PC-9 (cell line): ENCODE measurements around the gene MORF4L2. TPM values are rescaled to one million over a fixed set of nuclear protein-coding genes. Genes with fewer than 3 reads are reported as not detected.

Experiments used
- BruUV-seq: library from RNA; stranded (reverse); fragments of 400-500 nt; replicated peaks from 2 replicates; lab custom pipeline; 2021; lab: Mats Ljungman, UMichigan
- CTCF ChIA-PET: fragments of 300-600 bp; sonication (Branson Sonifier 250); formaldehyde crosslinking; loops from one replicate; lab custom pipeline; 2022; ENCODE audit warnings: antibody characterized with exemption; lab: Charles Lee
- POLR2A ChIA-PET: fragments of 300-600 bp; sonication (Branson Sonifier 250); formaldehyde crosslinking; loops from one replicate; lab custom pipeline; 2022; ENCODE audit warnings: antibody characterized with exemption; ENCODE audit not compliant: unreplicated experiment; lab: Charles Lee
- DNase-seq, 2 experiments: peaks; one replicate each; pipeline versions ENCODE4 v3.0.0 to v3.0.0-alpha.2; 2015 to 2022; ENCODE audit warnings: mixed read lengths in 1 of 2
- H2AFZ ChIP-seq: fragments of 200-600 bp; sonication (generic); 2 replicates; pipeline ENCODE4 v1.8.1; 2017; ENCODE audit warnings: antibody characterized with exemption
- H3F3A ChIP-seq: fragments of 200-600 bp; sonication (generic); 2 replicates; pipeline ENCODE4 v1.8.1; 2017; ENCODE audit warnings: antibody characterized with exemption, mild to moderate bottlenecking, low read depth; ENCODE audit not compliant: insufficient read depth
- H3K27ac ChIP-seq: fragments of 200-600 bp; sonication (generic); 2 replicates; pipeline ENCODE4 v1.6.1; 2016; ENCODE audit warnings: mixed run types
- H3K27me3 ChIP-seq: fragments of 200-600 bp; sonication (generic); 2 replicates; pipeline ENCODE4 v1.6.1; 2016; ENCODE audit warnings: low read depth, mixed run types; ENCODE audit not compliant: insufficient read depth
- H3K36me3 ChIP-seq: fragments of 200-600 bp; sonication (generic); 2 replicates; pipeline ENCODE4 v1.6.1; 2016; ENCODE audit warnings: low read depth, mixed run types
- H3K4me1 ChIP-seq: fragments of 200-600 bp; sonication (generic); replicated peaks from 2 replicates; pipeline ENCODE4 v1.6.1; 2016; ENCODE audit warnings: mixed run types; ENCODE audit not compliant: insufficient read depth
- H3K4me2 ChIP-seq: fragments of 200-600 bp; sonication (generic); 2 replicates; pipeline ENCODE4 v1.6.1; 2017; ENCODE audit warnings: mixed run types
- H3K4me3 ChIP-seq: fragments of 200-600 bp; sonication (generic); 2 replicates; pipeline ENCODE4 v1.6.1; 2016; ENCODE audit warnings: mixed run types
- H3K79me2 ChIP-seq: fragments of 200-600 bp; sonication (generic); 2 replicates; pipeline ENCODE4 v1.6.1; 2017; ENCODE audit warnings: low read depth, mixed run types
- H3K9me2 ChIP-seq: fragments of 200-600 bp; sonication (generic); 2 replicates; pipeline ENCODE4 v1.8.1; 2017; ENCODE audit warnings: mild to moderate bottlenecking; ENCODE audit not compliant: insufficient read depth
- H3K9me3 ChIP-seq: fragments of 200-600 bp; sonication (generic); 2 replicates; pipeline ENCODE4 v1.8.1; 2016; ENCODE audit warnings: low read depth; ENCODE audit not compliant: insufficient read depth
- H4K20me1 ChIP-seq: fragments of 200-600 bp; sonication (generic); 2 replicates; pipeline ENCODE4 v1.8.1; 2017; ENCODE audit not compliant: insufficient read depth
- EZH2 ChIP-seq: fragments of 200-600 bp; sonication (generic); IDR thresholded peaks from 2 replicates; pipeline ENCODE4 v1.8.0; 2017; ENCODE audit warnings: antibody characterized with exemption, low read depth
- intact Hi-C: fragments of 100-400 bp; cut with micrococcal nuclease; formaldehyde crosslinking; loops from one replicate; pipeline ENCODE4 v1.10.0; 2022; ENCODE audit not compliant: unreplicated experiment
- total RNA-seq: library from RNA; stranded (reverse); gene quantifications from 2 replicates; pipeline ENCODE4 v1.2.3, GENCODE V29; 2021
- TF ChIP-seq, protein P1 (sequence below): fragments of 200-600 bp; sonication (generic); conservative IDR thresholded peaks from 2 replicates; pipeline ENCODE4 v1.6.1; 2017; ENCODE audit warnings: mixed run types, antibody characterized with exemption, mild to moderate bottlenecking, moderate library complexity

The MORF4L2 gene
- total RNA-seq, 1 experiment from 2014 or later: 385 TPM

DNA sequence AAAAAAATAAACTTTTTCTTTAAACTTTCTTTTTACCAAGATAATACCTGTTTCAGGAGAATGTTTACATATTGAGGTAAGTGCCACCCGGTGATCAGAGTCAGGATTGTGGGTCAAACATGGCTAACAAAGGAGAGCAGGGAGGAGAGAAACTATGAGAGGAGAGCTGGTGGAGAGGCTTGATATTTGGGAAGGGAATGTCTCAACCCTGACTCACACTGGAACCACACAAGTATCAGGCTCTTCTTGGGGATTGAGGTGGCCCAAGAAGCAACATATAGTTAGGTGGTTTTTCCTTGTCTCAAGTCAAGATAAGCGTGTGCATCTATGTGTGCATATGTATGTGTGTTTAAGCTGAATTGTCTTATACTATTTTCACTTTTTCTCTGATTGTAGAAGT lies 51.1 kb downstream of the MORF4L2 start:
- POLR2A ChIA-PET: interaction anchor here (0.6 kb wide), 1 partner anchor 21 kb away, joined by 4 read pairs; no protein-coding TSS in a partner anchor
- no peak for DNase-seq

DNA sequence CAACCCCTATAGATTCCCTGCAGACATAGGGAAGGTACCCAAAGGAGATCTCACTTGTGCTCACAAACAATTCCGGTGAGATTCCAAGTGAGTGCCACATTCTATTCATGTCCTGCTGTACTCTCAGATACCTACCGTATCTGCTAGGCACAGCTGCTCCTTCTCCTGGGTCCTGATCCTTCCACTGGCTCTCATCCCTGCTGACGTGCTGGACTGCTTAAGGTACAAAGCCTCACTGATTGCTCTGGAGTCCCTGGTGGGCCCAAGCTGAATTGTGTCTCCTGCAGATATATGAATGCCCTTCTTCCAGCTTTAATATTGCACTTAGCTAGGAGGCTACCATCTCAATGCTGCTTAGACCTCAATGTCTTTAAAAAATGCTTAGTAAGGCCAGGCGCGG lies 55.4 kb downstream of the MORF4L2 start:
- H3K9me3 ChIP-seq: no peaks in the 10 kb centered on the region
- no peaks in the 10 kb centered on the region for H3K36me3 ChIP-seq
- intact Hi-C loops: loop anchor here (2.0 kb wide), 1 partner anchor 56 kb away; the partner anchor contains the start of gene MORF4L2
- peaks cover 8% of the 10 kb centered on the region; the same call in 1 of the 2 replicates for H3F3A ChIP-seq
- peak overlapping the region; percentile 90; the same call in 1 of the 2 replicates for H3K4me2 ChIP-seq
- ChIA-PET CTCF (interaction anchor here (1.1 kb wide), 1 partner anchor 14 kb away, joined by 3 read pairs; no protein-coding TSS in a partner anchor), POLR2A (no interaction called here)
- DNase-seq: no peak
- H2AFZ ChIP-seq: no peak overlapping the region
- peaks cover 14% of the 10 kb centered on the region for H3K4me1 ChIP-seq
- no peaks in the 10 kb centered on the region for H3K9me2 ChIP-seq
- no peaks in the 10 kb centered on the region for H4K20me1 ChIP-seq
- peaks cover 18% of the 10 kb centered on the region for H3K79me2 ChIP-seq
- no TSS peak for BruUV-seq
- H3K27me3 ChIP-seq: no peaks in the 10 kb centered on the region
- no peak overlapping the region for H3K4me3 ChIP-seq
- no peak for TF ChIP-seq EZH2
- TF ChIP-seq, protein P1, sequence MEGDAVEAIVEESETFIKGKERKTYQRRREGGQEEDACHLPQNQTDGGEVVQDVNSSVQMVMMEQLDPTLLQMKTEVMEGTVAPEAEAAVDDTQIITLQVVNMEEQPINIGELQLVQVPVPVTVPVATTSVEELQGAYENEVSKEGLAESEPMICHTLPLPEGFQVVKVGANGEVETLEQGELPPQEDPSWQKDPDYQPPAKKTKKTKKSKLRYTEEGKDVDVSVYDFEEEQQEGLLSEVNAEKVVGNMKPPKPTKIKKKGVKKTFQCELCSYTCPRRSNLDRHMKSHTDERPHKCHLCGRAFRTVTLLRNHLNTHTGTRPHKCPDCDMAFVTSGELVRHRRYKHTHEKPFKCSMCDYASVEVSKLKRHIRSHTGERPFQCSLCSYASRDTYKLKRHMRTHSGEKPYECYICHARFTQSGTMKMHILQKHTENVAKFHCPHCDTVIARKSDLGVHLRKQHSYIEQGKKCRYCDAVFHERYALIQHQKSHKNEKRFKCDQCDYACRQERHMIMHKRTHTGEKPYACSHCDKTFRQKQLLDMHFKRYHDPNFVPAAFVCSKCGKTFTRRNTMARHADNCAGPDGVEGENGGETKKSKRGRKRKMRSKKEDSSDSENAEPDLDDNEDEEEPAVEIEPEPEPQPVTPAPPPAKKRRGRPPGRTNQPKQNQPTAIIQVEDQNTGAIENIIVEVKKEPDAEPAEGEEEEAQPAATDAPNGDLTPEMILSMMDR: no peak
- no peak overlapping the region for H3K27ac ChIP-seq

More for the DNA sequence above, 51.1 kb downstream of the MORF4L2 start:
- no peaks in the 10 kb centered on the region for H3K36me3 ChIP-seq
- peaks cover 24% of the 10 kb centered on the region for H3F3A ChIP-seq
- H4K20me1 ChIP-seq: no peaks in the 10 kb centered on the region
- H3K4me2 ChIP-seq: no peak overlapping the region
- no TSS peak for BruUV-seq
- H3K27ac ChIP-seq: no peak overlapping the region
- peaks cover 53% of the 10 kb centered on the region for H3K4me1 ChIP-seq
- no peak for TF ChIP-seq EZH2
- TF ChIP-seq, protein P1: no peak
- no peak overlapping the region for H3K4me3 ChIP-seq
- no peak overlapping the region for H2AFZ ChIP-seq
- H3K27me3 ChIP-seq: no peaks in the 10 kb centered on the region
- no peaks in the 10 kb centered on the region for H3K9me3 ChIP-seq
- no peaks in the 10 kb centered on the region for H3K79me2 ChIP-seq
- CTCF ChIA-PET: no interaction called here
- H3K9me2 ChIP-seq: no peaks in the 10 kb centered on the region
- intact Hi-C loops: no loop called here

DNA sequence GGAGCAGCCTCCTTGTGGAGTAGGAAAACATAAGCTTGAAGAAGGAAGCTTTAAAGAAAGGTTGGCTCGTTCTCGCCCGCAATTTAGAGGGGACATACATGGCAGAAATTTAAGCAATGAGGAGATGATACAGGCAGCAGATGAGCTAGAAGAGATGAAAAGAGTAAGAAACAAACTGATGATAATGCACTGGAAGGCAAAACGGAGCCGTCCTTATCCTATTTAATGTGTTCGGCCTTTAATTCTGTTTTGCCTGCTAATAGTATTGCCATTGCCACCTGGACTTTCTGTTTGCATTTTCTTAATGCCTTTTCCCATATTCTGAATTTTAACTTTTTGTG lies 56.4 kb downstream of the MORF4L2 start:
- Histone ChIP-seq H3K27me3 (no peaks in the 10 kb centered on the region), H3K4me1 (peaks cover 14% of the 10 kb centered on the region), H3K4me3 (peak overlapping the region; percentile 91), H3K9me2 (no peaks in the 10 kb centered on the region), H3K9me3 (no peaks in the 10 kb centered on the region), H3K36me3 (no peaks in the 10 kb centered on the region), H3K79me2 (peaks cover 18% of the 10 kb centered on the region), H2AFZ (peak overlapping the region; percentile 97), H3K27ac (peak overlapping the region; percentile 78), H3F3A (peaks cover 8% of the 10 kb centered on the region; the same call in 1 of the 2 replicates), H3K4me2 (peak overlapping the region; percentile 90), H4K20me1 (no peaks in the 10 kb centered on the region)
- no peak for DNase-seq
- intact Hi-C loops: loop anchor here (2.0 kb wide), 1 partner anchor 57 kb away; the partner anchor contains the start of gene MORF4L2
- POLR2A ChIA-PET: interaction anchor here (0.6 to 1.1 kb wide), 5 partner anchors 14 to 57 kb away, joined by 3 to 31 read pairs (median 9); no protein-coding TSS in a partner anchor
- BruUV-seq: no TSS peak
- CTCF ChIA-PET: interaction anchor here (0.5 to 1.7 kb wide), 6 partner anchors 13 to 101 kb away, joined by 3 to 9 read pairs (median 4); no protein-coding TSS in a partner anchor
- TF ChIP-seq, protein P1: peak; percentile 56; the same call in 1 of the 2 replicates
- TF ChIP-seq EZH2: no peak
